GM13976 (cell line): ENCODE results near the gene TOMT.

Source experiments
- DNase-seq: peaks from one replicate; pipeline ENCODE4 v3.0.0; 2012; ENCODE audit warnings: low spot score
- in situ Hi-C: fragments of 300-500 bp; cut with MboI; formaldehyde crosslinking; loops from one replicate; pipeline ENCODE4 v1.12.0; 2022; ENCODE audit warnings: low sequenced_read_pairs, mixed read lengths, inconsistent platforms; ENCODE audit not compliant: unreplicated experiment
- TF ChIP-seq, protein P1 (sequence below): IDR thresholded peaks from 2 replicates; pipeline ENCODE4 v1.5.1; 2012; ENCODE audit warnings: borderline replicate concordance, mild to moderate bottlenecking; ENCODE audit not compliant: insufficient read depth; ENCODE audit errors: extremely low read depth, missing control alignments, control extremely low read depth

TOMT gene

DNA sequence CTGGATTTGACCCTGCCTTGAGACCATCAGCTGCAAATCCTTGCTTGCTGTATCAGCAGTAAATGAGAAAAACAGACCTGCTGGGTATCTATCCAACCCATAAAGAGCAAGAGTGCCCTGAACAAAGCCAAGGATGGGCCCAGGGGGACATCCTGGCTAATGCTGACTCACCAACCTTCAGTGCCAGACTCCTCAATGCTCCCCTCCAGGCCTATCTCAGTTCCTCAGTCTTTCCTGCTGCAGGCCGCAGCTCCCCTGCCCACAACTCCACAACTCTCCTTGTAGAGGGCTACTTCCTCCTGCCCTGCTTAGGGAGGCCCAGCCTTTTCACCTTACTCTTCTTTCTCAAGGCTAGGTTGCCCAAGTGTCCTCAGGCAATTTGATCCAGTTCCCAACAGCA, 5.3 kb upstream of the TOMT start:
- TF ChIP-seq, protein P1, sequence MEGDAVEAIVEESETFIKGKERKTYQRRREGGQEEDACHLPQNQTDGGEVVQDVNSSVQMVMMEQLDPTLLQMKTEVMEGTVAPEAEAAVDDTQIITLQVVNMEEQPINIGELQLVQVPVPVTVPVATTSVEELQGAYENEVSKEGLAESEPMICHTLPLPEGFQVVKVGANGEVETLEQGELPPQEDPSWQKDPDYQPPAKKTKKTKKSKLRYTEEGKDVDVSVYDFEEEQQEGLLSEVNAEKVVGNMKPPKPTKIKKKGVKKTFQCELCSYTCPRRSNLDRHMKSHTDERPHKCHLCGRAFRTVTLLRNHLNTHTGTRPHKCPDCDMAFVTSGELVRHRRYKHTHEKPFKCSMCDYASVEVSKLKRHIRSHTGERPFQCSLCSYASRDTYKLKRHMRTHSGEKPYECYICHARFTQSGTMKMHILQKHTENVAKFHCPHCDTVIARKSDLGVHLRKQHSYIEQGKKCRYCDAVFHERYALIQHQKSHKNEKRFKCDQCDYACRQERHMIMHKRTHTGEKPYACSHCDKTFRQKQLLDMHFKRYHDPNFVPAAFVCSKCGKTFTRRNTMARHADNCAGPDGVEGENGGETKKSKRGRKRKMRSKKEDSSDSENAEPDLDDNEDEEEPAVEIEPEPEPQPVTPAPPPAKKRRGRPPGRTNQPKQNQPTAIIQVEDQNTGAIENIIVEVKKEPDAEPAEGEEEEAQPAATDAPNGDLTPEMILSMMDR: no peak
- in situ Hi-C loops: no loop called here
- no peak for DNase-seq

- in situ Hi-C loops: no loop called here
- TF ChIP-seq, protein P1: no peak
- no peak for DNase-seq
Measured at GRCh38 chr11:72102162-72102561, 3.6 kb upstream of the TOMT start.

DNA sequence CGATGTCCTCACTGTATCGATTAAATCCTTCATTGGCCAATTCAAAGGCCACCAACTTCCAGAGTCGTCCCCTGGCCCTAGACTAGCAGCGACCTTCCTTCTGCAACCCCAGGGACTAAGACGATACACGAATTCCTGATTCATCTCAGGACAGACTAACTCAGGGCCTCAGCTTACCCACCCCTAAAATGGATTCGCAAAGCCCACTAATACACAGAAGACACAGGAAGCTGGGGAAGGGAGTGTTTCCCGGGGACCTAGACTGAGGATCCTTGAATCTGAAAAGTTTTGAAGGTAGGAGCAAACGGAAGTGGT, 3.1 kb upstream of the TOMT start:
- in situ Hi-C loops: no loop called here
- DNase-seq: no peak
- TF ChIP-seq, protein P1: no peak

DNA sequence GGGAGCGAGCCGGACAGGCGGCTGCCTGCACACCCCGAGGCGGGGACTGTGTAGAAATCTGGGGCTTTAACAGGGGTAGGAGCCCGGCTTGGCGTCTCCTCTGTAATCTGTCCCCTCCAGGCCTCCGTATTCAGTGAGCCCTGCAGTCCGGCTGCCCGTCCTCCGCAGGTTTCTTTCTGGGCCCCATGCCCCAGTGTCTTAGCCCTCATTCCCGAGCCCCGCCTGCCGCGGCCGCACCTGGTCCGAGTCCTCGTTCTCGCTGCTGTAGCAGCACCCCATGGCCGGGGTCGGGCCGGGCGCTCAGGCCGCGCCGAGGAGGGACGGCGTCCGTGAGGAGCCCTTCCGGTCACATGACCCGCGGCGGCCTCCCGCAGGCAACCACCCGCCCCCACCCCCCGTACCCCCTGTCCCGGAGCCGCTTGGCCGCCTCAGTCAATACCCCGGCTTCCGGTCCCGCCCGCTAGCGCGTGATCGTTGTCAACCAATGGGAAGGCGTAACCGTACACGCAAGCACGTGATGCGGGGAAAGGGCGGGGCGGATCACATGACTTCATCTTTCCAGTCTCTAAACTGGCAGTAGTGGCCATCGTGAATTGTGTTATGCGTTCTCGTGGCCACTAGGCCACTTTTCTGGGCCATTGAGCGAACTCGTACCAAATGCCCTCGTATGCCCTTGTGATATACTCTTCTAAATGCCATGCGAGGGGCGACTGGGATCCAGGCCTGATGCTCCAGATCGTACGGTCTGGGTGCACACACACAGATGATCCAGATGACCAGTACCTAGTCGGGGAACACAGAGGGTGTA, 2.6 kb upstream of the TOMT start, which contains the start of gene LAMTOR1:
LAMTOR1 (minus strand) TSS at position 352 of the 808 bp plus-strand sequence; CDS start at position 279, 73 bp downstream.
- DNase-seq: peak; percentile 97
- TF ChIP-seq, protein P1: no peak
- in situ Hi-C loops: no loop called here

GRCh38 chr11:72103754-72104167, 2.0 kb upstream of the TOMT start:
- in situ Hi-C loops: no loop called here
- TF ChIP-seq, protein P1: no peak
- no peak for DNase-seq

- TF ChIP-seq, protein P1: no peak
- in situ Hi-C loops: no loop called here
- DNase-seq: no peak
Measured at GRCh38 chr11:72111300-72112142, 5.8 kb downstream of the TOMT start.
